HepG2 (cell line): ENCODE data around the gene RMI2. TPM values are rescaled to one million over a fixed set of nuclear protein-coding genes. Genes with fewer than 3 reads are reported as not detected.
A peak's percentile ranks its signal among the peaks of the same experiment; 100 is the strongest.

ENCODE experiments used
- ATF7-NPFF ChIP-seq: sonication (generic); formaldehyde crosslinking; IDR thresholded peaks from 2 replicates; pipeline ENCODE4 v1.8.1; 2023; ENCODE audit warnings: mild to moderate bottlenecking, low read depth, missing genetic modification reagents, moderate library complexity
- BRD4 ChIP-seq: sonication (generic); formaldehyde crosslinking; IDR thresholded peaks from 2 replicates; pipeline ENCODE4 v1.4.0; 2020; ENCODE audit warnings: missing genetic modification reagents
- CERS6 ChIP-seq: sonication (generic); formaldehyde crosslinking; IDR thresholded peaks from 2 replicates; pipeline ENCODE4 v1.5.0; 2020; ENCODE audit warnings: missing genetic modification reagents
- DPF2 ChIP-seq: sonication (generic); formaldehyde crosslinking; IDR thresholded peaks from 2 replicates; pipeline ENCODE4 v1.4.0; 2020; ENCODE audit warnings: mild to moderate bottlenecking, low read depth, missing genetic modification reagents, borderline replicate concordance
- ETS1 ChIP-seq: sonication (generic); formaldehyde crosslinking; IDR thresholded peaks from 2 replicates; pipeline ENCODE4 v1.4.0; 2020; ENCODE audit warnings: missing genetic modification reagents
- HCFC1 ChIP-seq: fragments of 150-350 bp; IDR thresholded peaks from 2 replicates; pipeline ENCODE4 v1.6.1; 2014; ENCODE audit warnings: low read depth, low read length
- HDAC2 ChIP-seq: sonication (generic); formaldehyde crosslinking; IDR thresholded peaks from 2 replicates; pipeline ENCODE4 v1.4.0; 2020; ENCODE audit warnings: missing genetic modification reagents
- HES4 ChIP-seq: sonication (generic); formaldehyde crosslinking; IDR thresholded peaks from 2 replicates; pipeline ENCODE4 v1.9.0; 2021; ENCODE audit warnings: mild to moderate bottlenecking, missing genetic modification reagents, borderline replicate concordance
- HNRNPL ChIP-seq: fragments of 200-400 bp; formaldehyde crosslinking; IDR thresholded peaks from 2 replicates; pipeline ENCODE4 v1.6.1; 2017; ENCODE audit warnings: mild to moderate bottlenecking, low read depth, low read length
- IRF2 ChIP-seq: IDR thresholded peaks from 2 replicates; pipeline ENCODE4 v1.6.1; 2018; ENCODE audit warnings: missing genetic modification reagents, missing compliant biosample characterization
- JUNB ChIP-seq: sonication (generic); formaldehyde crosslinking; IDR thresholded peaks from 2 replicates; pipeline ENCODE4 v1.8.0; 2022; ENCODE audit warnings: missing genetic modification reagents, mild to moderate bottlenecking, borderline replicate concordance
- NRL ChIP-seq: sonication (generic); formaldehyde crosslinking; IDR thresholded peaks from 2 replicates; pipeline ENCODE4 v1.5.0; 2020; ENCODE audit warnings: missing genetic modification reagents, mild to moderate bottlenecking, moderate library complexity, borderline replicate concordance
- SAFB2 ChIP-seq: sonication (generic); formaldehyde crosslinking; IDR thresholded peaks from 2 replicates; pipeline ENCODE4 v1.5.1; 2020; ENCODE audit warnings: missing genetic modification reagents, low read depth, mild to moderate bottlenecking, borderline replicate concordance
- ZBTB42 ChIP-seq: sonication (generic); formaldehyde crosslinking; IDR thresholded peaks from 2 replicates; pipeline ENCODE4 v1.5.0; 2020; ENCODE audit warnings: mild to moderate bottlenecking, missing genetic modification reagents
- ZFX ChIP-seq: sonication (generic); formaldehyde crosslinking; IDR thresholded peaks from 2 replicates; pipeline ENCODE4 v1.4.0; 2020; ENCODE audit warnings: mild to moderate bottlenecking, low read depth, missing genetic modification reagents, moderate library complexity
- ZNF296 ChIP-seq: sonication (generic); formaldehyde crosslinking; conservative IDR thresholded peaks from 2 replicates; pipeline ENCODE4 v1.5.0; 2020; ENCODE audit warnings: mild to moderate bottlenecking, missing genetic modification reagents
- ZNF616 ChIP-seq: sonication (generic); formaldehyde crosslinking; IDR thresholded peaks from 2 replicates; pipeline ENCODE4 v1.5.0; 2020; ENCODE audit warnings: low read depth, mild to moderate bottlenecking, missing genetic modification reagents
- ZNF619 ChIP-seq: sonication (generic); formaldehyde crosslinking; IDR thresholded peaks from 2 replicates; pipeline ENCODE4 v1.4.0; 2020; ENCODE audit warnings: mild to moderate bottlenecking, missing genetic modification reagents
- ZNF629 ChIP-seq: sonication (generic); formaldehyde crosslinking; conservative IDR thresholded peaks from 2 replicates; pipeline ENCODE4 v1.5.0; 2020; ENCODE audit warnings: missing genetic modification reagents
- polyA plus RNA-seq, 8 experiments: library from polyadenylated mRNA; depleted of rRNA in 3 of 8; stranded (reverse) in 7 of 8; unstranded in 1 of 8; fragments of >200 nt; fragmentation: Illumina TruSeq in 4 of 8; extraction: Trizol in 4 of 8; gene quantifications; 2 replicates each; pipeline versions ENCODE4 v1.2.1 to v1.2.3, GENCODE V29; 2011 to 2016; ENCODE audit warnings: low read depth in 4 of 8, missing spikeins in 1 of 8, mixed read lengths in 1 of 8; ENCODE audit not compliant: insufficient read depth in 1 of 8
- total RNA-seq, 5 experiments: library from RNA; depleted of rRNA; stranded (reverse); fragments of >200 nt; fragmentation: Illumina TruSeq; extraction: Trizol; gene quantifications; 2 replicates each; pipeline ENCODE4 v1.2.3, GENCODE V29; 2016; ENCODE audit warnings: low read depth in 1 of 5
- TF ChIP-seq, protein P1 (sequence below): sonication (generic); formaldehyde crosslinking; IDR thresholded peaks from 2 replicates; pipeline ENCODE4 v1.4.0; 2020; ENCODE audit warnings: missing genetic modification reagents
- TF ChIP-seq, protein P2 (sequence below): sonication (generic); formaldehyde crosslinking; IDR thresholded peaks from 2 replicates; pipeline ENCODE4 v1.8.0; 2022; ENCODE audit warnings: mild to moderate bottlenecking, missing genetic modification reagents
- TF ChIP-seq, protein P3 (sequence below): sonication (generic); formaldehyde crosslinking; IDR thresholded peaks from 2 replicates; pipeline ENCODE4 v1.8.1; 2023; ENCODE audit warnings: mild to moderate bottlenecking, missing genetic modification reagents

Gene RMI2
- total and polyA plus RNA-seq, 2 of the 13 experiments (the other 11 are each of a cell fraction or from before 2014, with no cell fraction given): 24.5 to 55.7 TPM

GRCh38 chr16:11312718-11313492, 32.4 kb upstream of the RMI2 start (continued):
- TF ChIP-seq, protein P1, sequence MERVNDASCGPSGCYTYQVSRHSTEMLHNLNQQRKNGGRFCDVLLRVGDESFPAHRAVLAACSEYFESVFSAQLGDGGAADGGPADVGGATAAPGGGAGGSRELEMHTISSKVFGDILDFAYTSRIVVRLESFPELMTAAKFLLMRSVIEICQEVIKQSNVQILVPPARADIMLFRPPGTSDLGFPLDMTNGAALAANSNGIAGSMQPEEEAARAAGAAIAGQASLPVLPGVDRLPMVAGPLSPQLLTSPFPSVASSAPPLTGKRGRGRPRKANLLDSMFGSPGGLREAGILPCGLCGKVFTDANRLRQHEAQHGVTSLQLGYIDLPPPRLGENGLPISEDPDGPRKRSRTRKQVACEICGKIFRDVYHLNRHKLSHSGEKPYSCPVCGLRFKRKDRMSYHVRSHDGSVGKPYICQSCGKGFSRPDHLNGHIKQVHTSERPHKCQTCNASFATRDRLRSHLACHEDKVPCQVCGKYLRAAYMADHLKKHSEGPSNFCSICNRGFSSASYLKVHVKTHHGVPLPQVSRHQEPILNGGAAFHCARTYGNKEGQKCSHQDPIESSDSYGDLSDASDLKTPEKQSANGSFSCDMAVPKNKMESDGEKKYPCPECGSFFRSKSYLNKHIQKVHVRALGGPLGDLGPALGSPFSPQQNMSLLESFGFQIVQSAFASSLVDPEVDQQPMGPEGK (CRISPR knock-in tag): peak; percentile 3; the same call in 1 of the 2 replicates
- TF ChIP-seq ZNF616 (CRISPR knock-in tag): no peak
- TF ChIP-seq ZBTB42 (CRISPR knock-in tag): 0 out of 2 replicates have a peak, but pooled peaks have one; percentile 62
- no peak; the same call in 1 of the 2 replicates for TF ChIP-seq ZFX (CRISPR knock-in tag)
- TF ChIP-seq JUNB (CRISPR knock-in tag): no peak
- TF ChIP-seq BRD4: 0 out of 2 replicates have a peak, but pooled peaks have one; percentile 38
- TF ChIP-seq, protein P2, sequence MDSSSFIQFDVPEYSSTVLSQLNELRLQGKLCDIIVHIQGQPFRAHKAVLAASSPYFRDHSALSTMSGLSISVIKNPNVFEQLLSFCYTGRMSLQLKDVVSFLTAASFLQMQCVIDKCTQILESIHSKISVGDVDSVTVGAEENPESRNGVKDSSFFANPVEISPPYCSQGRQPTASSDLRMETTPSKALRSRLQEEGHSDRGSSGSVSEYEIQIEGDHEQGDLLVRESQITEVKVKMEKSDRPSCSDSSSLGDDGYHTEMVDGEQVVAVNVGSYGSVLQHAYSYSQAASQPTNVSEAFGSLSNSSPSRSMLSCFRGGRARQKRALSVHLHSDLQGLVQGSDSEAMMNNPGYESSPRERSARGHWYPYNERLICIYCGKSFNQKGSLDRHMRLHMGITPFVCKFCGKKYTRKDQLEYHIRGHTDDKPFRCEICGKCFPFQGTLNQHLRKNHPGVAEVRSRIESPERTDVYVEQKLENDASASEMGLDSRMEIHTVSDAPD (CRISPR knock-in tag): no peak
- TF ChIP-seq ZNF629 (CRISPR knock-in tag): peak; percentile 33; the same call in 1 of the 2 replicates
- TF ChIP-seq ZNF619 (CRISPR knock-in tag): no peak; the same call in 1 of the 2 replicates
- no peak for TF ChIP-seq CERS6
- no peak for TF ChIP-seq ETS1
- peak; percentile 22; the same call in 1 of the 2 replicates for TF ChIP-seq HDAC2 (CRISPR knock-in tag)
- peak; percentile 58; the same call in 1 of the 2 replicates for TF ChIP-seq HES4 (CRISPR knock-in tag)
- 0 out of 2 replicates have a peak, but pooled peaks have one; percentile 52 for TF ChIP-seq SAFB2 (CRISPR knock-in tag)
- 0 out of 2 replicates have a peak, but pooled peaks have one; percentile 36 for TF ChIP-seq HNRNPL
- peak; percentile 62; the same call in 1 of the 2 replicates for TF ChIP-seq DPF2
- TF ChIP-seq, protein P3, sequence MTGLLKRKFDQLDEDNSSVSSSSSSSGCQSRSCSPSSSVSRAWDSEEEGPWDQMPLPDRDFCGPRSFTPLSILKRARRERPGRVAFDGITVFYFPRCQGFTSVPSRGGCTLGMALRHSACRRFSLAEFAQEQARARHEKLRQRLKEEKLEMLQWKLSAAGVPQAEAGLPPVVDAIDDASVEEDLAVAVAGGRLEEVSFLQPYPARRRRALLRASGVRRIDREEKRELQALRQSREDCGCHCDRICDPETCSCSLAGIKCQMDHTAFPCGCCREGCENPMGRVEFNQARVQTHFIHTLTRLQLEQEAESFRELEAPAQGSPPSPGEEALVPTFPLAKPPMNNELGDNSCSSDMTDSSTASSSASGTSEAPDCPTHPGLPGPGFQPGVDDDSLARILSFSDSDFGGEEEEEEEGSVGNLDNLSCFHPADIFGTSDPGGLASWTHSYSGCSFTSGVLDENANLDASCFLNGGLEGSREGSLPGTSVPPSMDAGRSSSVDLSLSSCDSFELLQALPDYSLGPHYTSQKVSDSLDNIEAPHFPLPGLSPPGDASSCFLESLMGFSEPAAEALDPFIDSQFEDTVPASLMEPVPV (CRISPR knock-in tag): no peak
- no peak for TF ChIP-seq ZNF296 (CRISPR knock-in tag)
- no peak for TF ChIP-seq HCFC1
- peak; percentile 59; the same call in 1 of the 2 replicates for TF ChIP-seq NRL
- peak; percentile 51; the same call in 1 of the 2 replicates for TF ChIP-seq ATF7-NPFF (CRISPR knock-in tag)
- peak; percentile 100 for TF ChIP-seq IRF2 (CRISPR knock-in tag)
